Neural progenitor cell (in vitro differentiated cells): ENCODE results near the gene GABPB2. TPM values are rescaled to one million over a fixed set of nuclear protein-coding genes. Genes with fewer than 3 reads are reported as not detected.

Experiments used
- DNase-seq: peaks from one replicate; pipeline ENCODE4 v3.0.0-alpha.2; 2016; ENCODE audit warnings: low spot score
- H2AFZ ChIP-seq: fragments of 200-600 bp; sonication (generic); replicated peaks from 2 replicates; pipeline ENCODE4 v1.6.1; 2016; ENCODE audit warnings: antibody characterized with exemption
- H3F3A ChIP-seq: fragments of 200-600 bp; sonication (generic); 2 replicates; pipeline ENCODE4 v1.6.1; 2016; ENCODE audit warnings: antibody characterized with exemption, low read depth
- H3K27ac ChIP-seq: fragments of 200-600 bp; sonication (generic); 2 replicates; pipeline ENCODE4 v1.5.1; 2016; ENCODE audit warnings: mild to moderate bottlenecking
- H3K27me3 ChIP-seq: fragments of 200-600 bp; sonication (generic); 2 replicates; pipeline ENCODE4 v1.6.1; 2016; ENCODE audit warnings: mild to moderate bottlenecking, moderate library complexity
- H3K36me3 ChIP-seq: fragments of 200-600 bp; sonication (generic); 2 replicates; pipeline ENCODE4 v1.5.1; 2016
- H3K4me1 ChIP-seq: fragments of 200-600 bp; sonication (generic); 2 replicates; pipeline ENCODE4 v1.6.1; 2016; ENCODE audit warnings: mixed run types
- H3K4me2 ChIP-seq: fragments of 200-600 bp; sonication (generic); 2 replicates; pipeline ENCODE4 v1.6.1; 2016
- H3K4me3 ChIP-seq: fragments of 200-600 bp; sonication (generic); 2 replicates; pipeline ENCODE4 v1.5.1; 2016
- H3K79me2 ChIP-seq: fragments of 200-600 bp; sonication (generic); 2 replicates; pipeline ENCODE4 v1.6.1; 2016; ENCODE audit warnings: low read depth
- H3K9ac ChIP-seq: fragments of 200-600 bp; sonication (generic); 2 replicates; pipeline ENCODE4 v1.6.1; 2016
- H3K9me3 ChIP-seq: fragments of 200-600 bp; sonication (generic); 2 replicates; pipeline ENCODE4 v1.5.1; 2016; ENCODE audit warnings: low read depth
- H4K20me1 ChIP-seq: fragments of 200-600 bp; sonication (generic); 2 replicates; pipeline ENCODE4 v1.6.1; 2016; ENCODE audit warnings: low read depth
- H3K27ac Mint-ChIP-seq: 3 replicates; pipeline ENCODE4 v1.8.0; 2021; ENCODE audit warnings: mixed read lengths
- H3K27me3 Mint-ChIP-seq: 2 replicates; pipeline ENCODE4 v1.8.0; 2022; ENCODE audit warnings: low read depth, mild to moderate bottlenecking, inconsistent platforms, moderate library complexity, mixed read lengths; ENCODE audit not compliant: insufficient read depth
- H3K36me3 Mint-ChIP-seq: 3 replicates; pipeline ENCODE4 v1.8.0; 2021; ENCODE audit warnings: mixed read lengths
- H3K4me1 Mint-ChIP-seq: 3 replicates; pipeline ENCODE4 v1.8.0; 2021; ENCODE audit warnings: mixed read lengths
- H3K4me3 Mint-ChIP-seq: 3 replicates; pipeline ENCODE4 v1.8.0; 2021; ENCODE audit warnings: mild to moderate bottlenecking, moderate library complexity, mixed read lengths
- H3K9me3 Mint-ChIP-seq: 3 replicates; pipeline ENCODE4 v1.8.0; 2020; ENCODE audit warnings: mixed read lengths
- CTCF ChIP-seq: fragments of 200-600 bp; sonication (generic); IDR thresholded peaks from 2 replicates; pipeline ENCODE4 v1.5.1; 2017; ENCODE audit warnings: antibody characterized with exemption, mild to moderate bottlenecking
- EZH2 ChIP-seq: fragments of 200-600 bp; sonication (generic); IDR thresholded peaks from 2 replicates; pipeline ENCODE4 v1.6.1; 2017; ENCODE audit warnings: antibody characterized with exemption, mild to moderate bottlenecking, moderate library complexity
- EZH2phosphoT487 ChIP-seq: fragments of 200-600 bp; sonication (generic); IDR thresholded peaks from 2 replicates; pipeline ENCODE4 v1.6.1; 2017; ENCODE audit warnings: antibody characterized with exemption
- total RNA-seq: library from RNA; depleted of rRNA; stranded (reverse); fragments of >200 nt; gene quantifications from 2 replicates; pipeline ENCODE4 v1.2.3, GENCODE V29; 2015; ENCODE audit warnings: low replicate concordance

Gene GABPB2
- total RNA-seq, 1 donor from 2014 or later = 6.9 TPM

- peaks cover 27% of the 10 kb centered on the region for H3F3A ChIP-seq
- H3K36me3 ChIP-seq = no peaks in the 10 kb centered on the region
- no peak overlapping the region for H3K27ac ChIP-seq
- H3K27me3 ChIP-seq = peaks cover 32% of the 10 kb centered on the region
- peaks cover 26% of the 10 kb centered on the region for H4K20me1 ChIP-seq
- H3K79me2 ChIP-seq = no peaks in the 10 kb centered on the region
- H3K4me1 ChIP-seq = peaks cover 30% of the 10 kb centered on the region
- H3K9me3 ChIP-seq = no peaks in the 10 kb centered on the region
- H3K4me1 Mint-ChIP-seq = peaks cover 39% of the 10 kb centered on the region
- H3K9me3 Mint-ChIP-seq = no peaks in the 10 kb centered on the region
- DNase-seq = peak; percentile 37
- H3K27me3 Mint-ChIP-seq = peaks cover 16% of the 10 kb centered on the region
- H3K36me3 Mint-ChIP-seq = peaks cover 10% of the 10 kb centered on the region
- TF ChIP-seq EZH2phosphoT487 (peak; percentile 13), CTCF (no peak)
- peak overlapping the region; percentile 95 for H2AFZ ChIP-seq
- H3K9ac ChIP-seq = no peak overlapping the region
- H3K4me3 Mint-ChIP-seq = peak overlapping the region; percentile 91
- peak overlapping the region; percentile 91 for H3K4me3 ChIP-seq
- peak overlapping the region; percentile 60 for H3K27ac Mint-ChIP-seq
- peak overlapping the region; percentile 91 for H3K4me2 ChIP-seq
These were observed 75.5 kb downstream of the GABPB2 start for GRCh38 chr1:151146072-151146411.

- Histone ChIP-seq H3F3A (peaks cover 27% of the 10 kb centered on the region), H3K4me1 (peaks cover 30% of the 10 kb centered on the region), H3K27me3 (peaks cover 32% of the 10 kb centered on the region), H3K27ac (no peak within 1 kb of the TSS), H4K20me1 (peaks cover 26% of the 10 kb centered on the region), H3K79me2 (no peaks in the 10 kb centered on the region), H3K4me2 (peak within 1 kb of the TSS; percentile 91), H3K4me3 (peak within 1 kb of the TSS; percentile 91), H3K9me3 (no peaks in the 10 kb centered on the region), H3K36me3 (no peaks in the 10 kb centered on the region), H2AFZ (peak within 1 kb of the TSS; percentile 95), H3K9ac (peak within 1 kb of the TSS; percentile 58)
- peak; percentile 96 for DNase-seq
- Mint-ChIP-seq H3K36me3 (peaks cover 10% of the 10 kb centered on the region), H3K27me3 (peaks cover 16% of the 10 kb centered on the region), H3K9me3 (no peaks in the 10 kb centered on the region), H3K4me3 (peak within 1 kb of the TSS; percentile 91), H3K4me1 (peaks cover 39% of the 10 kb centered on the region), H3K27ac (peak within 1 kb of the TSS; percentile 60)
- TF ChIP-seq CTCF (no peak), EZH2phosphoT487 (no peak), EZH2 (no peak)
These were observed 76.0 kb downstream of the GABPB2 start, which contains the start of gene SEMA6C for GRCh38 chr1:151146412-151147131. Gene SEMA6C (minus strand): TSS chr1:151146631. CDS start chr1:151142621, 4,010 bp downstream.

DNA sequence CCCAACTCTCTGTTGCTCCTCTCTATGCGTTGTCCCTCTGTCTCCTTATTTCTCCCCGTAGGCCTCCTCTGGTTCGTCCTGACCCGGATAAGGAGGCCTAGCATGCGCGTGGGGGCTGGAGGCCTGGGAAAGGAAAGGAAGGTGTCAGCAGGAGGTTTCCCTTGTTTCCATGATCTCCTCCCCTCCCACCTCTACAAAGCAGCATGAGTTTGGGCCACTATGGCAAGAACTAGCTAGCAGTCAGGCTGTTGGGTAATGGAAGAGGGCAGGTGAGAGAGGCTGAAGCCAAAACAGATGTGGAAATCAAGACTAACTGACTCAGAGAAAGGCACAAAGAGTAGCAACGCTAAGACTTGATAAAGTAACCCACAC, 76.6 kb downstream of the GABPB2 start:
- peaks cover 38% of the 10 kb centered on the region for H3K4me1 Mint-ChIP-seq
- peak overlapping the region; percentile 91 for H3K4me2 ChIP-seq
- peak overlapping the region; percentile 66 for H2AFZ ChIP-seq
- no peaks in the 10 kb centered on the region for H3K36me3 ChIP-seq
- H3K27me3 Mint-ChIP-seq = peaks cover 16% of the 10 kb centered on the region
- no peak overlapping the region for H3K27ac ChIP-seq
- peak overlapping the region; percentile 91 for H3K4me3 ChIP-seq
- no peaks in the 10 kb centered on the region for H3K9me3 ChIP-seq
- H3K4me3 Mint-ChIP-seq = peak overlapping the region; percentile 91
- peaks cover 26% of the 10 kb centered on the region for H4K20me1 ChIP-seq
- peaks cover 30% of the 10 kb centered on the region for H3K4me1 ChIP-seq
- no peak overlapping the region for H3K9ac ChIP-seq
- no peaks in the 10 kb centered on the region for H3K79me2 ChIP-seq
- TF ChIP-seq EZH2 (no peak), EZH2phosphoT487 (no peak), CTCF (no peak)
- H3K9me3 Mint-ChIP-seq = no peaks in the 10 kb centered on the region
- no peak overlapping the region for H3K27ac Mint-ChIP-seq
- H3F3A ChIP-seq = peaks cover 27% of the 10 kb centered on the region
- H3K27me3 ChIP-seq = peaks cover 32% of the 10 kb centered on the region
- no peak for DNase-seq
- H3K36me3 Mint-ChIP-seq = peaks cover 10% of the 10 kb centered on the region
